Measurements from ENCODE around the gene TBL3.

- TF ChIP-seq, protein P1, sequence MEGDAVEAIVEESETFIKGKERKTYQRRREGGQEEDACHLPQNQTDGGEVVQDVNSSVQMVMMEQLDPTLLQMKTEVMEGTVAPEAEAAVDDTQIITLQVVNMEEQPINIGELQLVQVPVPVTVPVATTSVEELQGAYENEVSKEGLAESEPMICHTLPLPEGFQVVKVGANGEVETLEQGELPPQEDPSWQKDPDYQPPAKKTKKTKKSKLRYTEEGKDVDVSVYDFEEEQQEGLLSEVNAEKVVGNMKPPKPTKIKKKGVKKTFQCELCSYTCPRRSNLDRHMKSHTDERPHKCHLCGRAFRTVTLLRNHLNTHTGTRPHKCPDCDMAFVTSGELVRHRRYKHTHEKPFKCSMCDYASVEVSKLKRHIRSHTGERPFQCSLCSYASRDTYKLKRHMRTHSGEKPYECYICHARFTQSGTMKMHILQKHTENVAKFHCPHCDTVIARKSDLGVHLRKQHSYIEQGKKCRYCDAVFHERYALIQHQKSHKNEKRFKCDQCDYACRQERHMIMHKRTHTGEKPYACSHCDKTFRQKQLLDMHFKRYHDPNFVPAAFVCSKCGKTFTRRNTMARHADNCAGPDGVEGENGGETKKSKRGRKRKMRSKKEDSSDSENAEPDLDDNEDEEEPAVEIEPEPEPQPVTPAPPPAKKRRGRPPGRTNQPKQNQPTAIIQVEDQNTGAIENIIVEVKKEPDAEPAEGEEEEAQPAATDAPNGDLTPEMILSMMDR (IDR thresholded peaks at IDR 0.05): no peak
- no peak for TF ChIP-seq POLR2A (IDR thresholded peaks at IDR 0.05)
These were observed 21.3 kb upstream of the TBL3 start for GRCh38 chr16:1950559-1950958.
